Hematopoietic multipotent progenitor cell (in vitro differentiated cells): Measurements from ENCODE around the gene RAPGEF4. TPM values are rescaled to one million over a fixed set of nuclear protein-coding genes. Genes with fewer than 3 reads are reported as not detected.

Experiments
- DNase-seq, 3 donors: peaks; one replicate each; pipeline ENCODE4 v3.0.0-alpha.2; 2011 to 2015; ENCODE audit warnings: low read depth in 2 of 3, low spot score in 2 of 3
- total RNA-seq: library from RNA; depleted of rRNA; stranded (reverse); fragments of >200 nt; gene quantifications from one replicate; pipeline ENCODE4 v1.2.3, GENCODE V29; 2012

The RAPGEF4 gene
- total RNA-seq, 1 donor, result under 0.01 TPM

- DNase-seq, result no peak
Measured at GRCh38 chr2:172855588-172855987, 119.9 kb downstream of the RAPGEF4 start.

- DNase-seq, result no peak
Measured at GRCh38 chr2:172856606-172857005, 121.0 kb downstream of the RAPGEF4 start.

- no peak for DNase-seq
Measured at GRCh38 chr2:172858473-172858745, 122.8 kb downstream of the RAPGEF4 start.

- no peak for DNase-seq
Measured at GRCh38 chr2:172859581-172860335, 124.1 kb downstream of the RAPGEF4 start.

- DNase-seq, result no peak
Measured at GRCh38 chr2:172860336-172860707, 124.7 kb downstream of the RAPGEF4 start.

GRCh38 chr2:172861098-172861497 lies 125.5 kb downstream of the RAPGEF4 start:
- DNase-seq, result no peak

- no peak for DNase-seq
Measured at GRCh38 chr2:172861656-172862476, 126.2 kb downstream of the RAPGEF4 start.

- DNase-seq, result no peak
Measured at GRCh38 chr2:172863341-172863740, 127.7 kb downstream of the RAPGEF4 start.

GRCh38 chr2:172864182-172864581 lies 128.5 kb downstream of the RAPGEF4 start:
- DNase-seq, result peak; percentile 6 to 47 (median 22)

GRCh38 chr2:172865422-172865821 lies 129.8 kb downstream of the RAPGEF4 start:
- DNase-seq, result no peak

GRCh38 chr2:172869861-172870260 lies 134.2 kb downstream of the RAPGEF4 start:
- DNase-seq, result no peak

GRCh38 chr2:172870396-172870795 lies 134.8 kb downstream of the RAPGEF4 start:
- DNase-seq, result no peak

- no peak for DNase-seq
Measured at GRCh38 chr2:172877826-172878225, 142.2 kb downstream of the RAPGEF4 start.

GRCh38 chr2:172878260-172878659 lies 142.6 kb downstream of the RAPGEF4 start:
- no peak for DNase-seq

- no peak for DNase-seq
Measured at GRCh38 chr2:172884336-172884735, 148.7 kb downstream of the RAPGEF4 start.

- DNase-seq, result no peak
Measured at GRCh38 chr2:172885996-172886395, 150.4 kb downstream of the RAPGEF4 start.

GRCh38 chr2:172887280-172887679 lies 151.6 kb downstream of the RAPGEF4 start:
- no peak for DNase-seq

- DNase-seq, result no peak
Measured at GRCh38 chr2:172888714-172889669, 153.3 kb downstream of the RAPGEF4 start.

- peak in 1 of 3 donors; percentile 3 for DNase-seq
Measured at GRCh38 chr2:172889768-172890430, 154.3 kb downstream of the RAPGEF4 start.

- DNase-seq, result no peak
Measured at GRCh38 chr2:172893111-172893510, 157.5 kb downstream of the RAPGEF4 start.

- DNase-seq, result no peak
Measured at GRCh38 chr2:172893671-172894070, 158.0 kb downstream of the RAPGEF4 start.
